NCI-H1694 treated with DMSO at 0.1 percent for 48 hours (cell line): ENCODE measurements around the gene PRAC1.

ENCODE experiments used
- DNase-seq: peaks from one replicate; lab custom pipeline; 2025; lab: John Stamatoyannopoulos, UW

Gene PRAC1

GRCh38 chr17:48722201-48722907 lies at the start of gene PRAC1:
Gene PRAC1, minus strand, starts transcription at chr17:48722518. Its CDS starts 126 bp downstream, at chr17:48722392.
- DNase-seq = no peak

GRCh38 chr17:48770954-48771353 lies 48.6 kb upstream of the PRAC1 start:
- no peak for DNase-seq

- DNase-seq = no peak
Observed at GRCh38 chr17:48769009-48769675, 46.8 kb upstream of the PRAC1 start.

GRCh38 chr17:48767263-48767774 lies 45.0 kb upstream of the PRAC1 start:
- DNase-seq = no peak

DNA sequence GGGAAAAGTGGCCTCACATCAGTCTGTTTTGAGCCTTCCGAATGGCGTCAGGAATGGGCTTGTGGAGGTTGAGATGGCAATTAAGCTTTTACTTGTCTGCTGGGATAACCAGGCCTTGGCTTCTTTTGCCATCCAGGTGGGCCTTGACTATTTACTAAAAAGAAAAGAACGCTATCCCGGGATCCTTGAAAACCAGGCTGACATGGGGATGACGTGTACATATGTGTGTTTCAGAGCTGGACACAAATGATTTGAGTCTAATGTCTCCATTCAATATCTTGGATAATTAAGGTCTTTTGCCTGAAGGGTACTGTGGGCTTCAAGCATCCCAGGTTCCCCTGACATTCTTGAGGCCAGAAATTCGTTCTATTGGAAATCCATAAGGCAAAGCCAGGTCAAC lies 38.8 kb upstream of the PRAC1 start:
- DNase-seq = no peak

- no peak for DNase-seq
Observed at GRCh38 chr17:48760411-48760810, 38.1 kb upstream of the PRAC1 start.

DNA sequence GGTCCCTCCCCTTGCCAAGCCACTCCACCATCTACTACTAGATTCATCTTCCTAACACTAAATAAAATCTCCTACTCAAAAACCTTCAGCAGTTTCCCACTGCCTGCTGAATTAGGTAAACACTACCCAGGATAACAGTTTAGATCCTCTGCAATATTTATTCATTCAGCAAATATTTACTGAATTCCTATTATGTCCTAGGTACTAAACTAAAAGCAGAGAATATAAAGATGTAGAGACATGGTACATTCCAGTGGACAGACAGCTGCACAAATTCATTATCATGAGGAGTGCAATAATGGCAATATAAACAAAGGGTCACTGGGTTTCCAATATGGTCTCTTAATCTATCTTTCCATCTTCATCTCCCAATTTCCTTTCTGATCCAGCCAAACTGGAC lies 37.0 kb upstream of the PRAC1 start:
- DNase-seq = no peak

DNA sequence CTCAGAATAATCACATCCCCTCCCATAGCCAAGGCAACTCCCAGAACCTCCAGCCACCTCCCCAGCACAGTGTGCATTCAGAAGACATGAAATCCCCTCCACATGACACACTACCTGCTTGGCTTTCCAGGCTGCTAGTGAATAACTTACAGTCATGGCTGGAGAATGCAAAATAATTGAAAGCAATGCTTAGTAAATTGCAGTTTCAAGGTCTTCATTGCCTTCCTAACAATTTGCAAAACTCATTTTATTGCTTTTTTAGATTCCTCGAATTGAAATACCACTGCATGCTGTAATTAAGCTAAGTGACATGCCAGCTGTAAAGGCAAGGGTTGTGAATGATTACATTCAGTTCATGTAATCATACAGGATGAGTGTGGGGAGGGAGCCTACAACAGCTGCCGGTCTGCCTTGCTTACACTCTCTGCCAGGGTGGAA lies 35.2 kb upstream of the PRAC1 start:
- DNase-seq = no peak

DNA sequence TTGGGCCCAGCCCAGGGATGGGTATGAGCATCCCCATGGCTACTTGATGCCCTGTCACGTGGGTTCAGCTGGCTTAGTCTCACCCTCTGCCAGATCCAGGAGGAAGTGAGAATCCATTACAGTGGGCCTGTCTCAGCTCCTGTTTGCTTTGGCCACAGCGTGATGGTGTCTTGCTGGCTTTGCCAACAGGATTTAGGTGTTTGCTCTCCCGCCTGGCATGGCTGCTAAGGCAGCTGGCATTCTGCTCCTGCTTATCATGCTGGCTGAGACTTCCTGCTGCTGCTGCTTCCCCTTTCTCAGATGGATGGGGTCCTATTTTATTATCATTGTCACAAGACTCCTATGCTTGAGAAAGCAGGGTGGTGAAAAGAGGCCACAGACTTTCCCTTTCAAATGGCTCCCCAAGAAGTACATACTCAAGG lies 34.5 kb upstream of the PRAC1 start:
- no peak for DNase-seq

DNA sequence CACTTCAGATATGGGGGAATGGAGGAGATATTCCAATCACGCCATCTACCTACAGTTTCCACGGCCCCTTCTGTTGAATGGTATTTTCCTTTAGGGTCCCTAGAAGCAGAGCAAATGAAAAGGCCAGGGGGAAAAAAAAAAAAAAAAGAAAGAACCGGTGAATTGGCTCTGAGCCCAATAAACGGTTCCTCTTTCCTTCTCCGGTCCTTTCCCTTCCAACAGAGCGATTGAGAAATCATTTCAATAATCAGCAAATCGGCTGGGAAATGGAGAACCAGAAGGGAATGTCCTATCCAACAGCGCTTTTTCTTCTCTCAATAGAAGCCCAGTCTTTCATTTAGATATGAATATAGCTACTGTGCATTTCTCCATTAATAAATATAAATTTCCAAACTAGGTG lies 33.0 kb upstream of the PRAC1 start:
- no peak for DNase-seq

GRCh38 chr17:48754500-48755261 lies 32.4 kb upstream of the PRAC1 start:
- DNase-seq = no peak

DNA sequence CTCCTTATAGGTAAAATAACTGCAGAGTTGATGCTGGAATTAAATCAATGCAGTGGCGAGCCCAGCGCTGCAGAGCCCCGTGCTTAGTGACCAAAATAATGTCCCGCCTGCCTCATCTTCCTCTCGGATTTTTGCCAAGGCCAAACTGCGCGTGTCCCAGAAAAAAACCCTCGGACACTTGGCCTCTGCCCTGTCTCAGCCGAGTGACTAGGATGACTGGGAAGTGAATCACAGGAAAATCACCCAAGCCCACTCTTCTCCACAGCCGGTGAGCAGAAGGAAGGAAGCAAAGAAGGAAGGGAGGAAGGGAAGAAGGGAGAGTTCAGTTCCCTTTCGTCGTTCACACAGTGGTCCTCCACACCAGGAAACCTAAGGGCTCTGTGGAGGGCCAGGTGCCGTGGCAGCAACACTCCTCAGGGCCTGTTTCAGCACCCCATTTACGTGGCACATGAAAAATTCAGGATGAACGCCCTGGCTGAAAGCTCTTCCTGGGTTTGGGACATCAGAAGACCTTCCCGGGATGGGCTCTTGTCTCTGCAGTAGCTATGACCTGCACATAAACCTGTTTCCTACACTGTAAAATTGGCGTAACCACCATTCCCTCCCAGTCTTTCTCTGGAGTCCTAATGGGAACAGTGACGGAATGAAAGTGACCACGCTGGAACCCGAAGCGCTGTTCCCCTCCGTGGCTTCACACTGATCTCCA lies 31.6 kb upstream of the PRAC1 start:
- DNase-seq = no peak

DNA sequence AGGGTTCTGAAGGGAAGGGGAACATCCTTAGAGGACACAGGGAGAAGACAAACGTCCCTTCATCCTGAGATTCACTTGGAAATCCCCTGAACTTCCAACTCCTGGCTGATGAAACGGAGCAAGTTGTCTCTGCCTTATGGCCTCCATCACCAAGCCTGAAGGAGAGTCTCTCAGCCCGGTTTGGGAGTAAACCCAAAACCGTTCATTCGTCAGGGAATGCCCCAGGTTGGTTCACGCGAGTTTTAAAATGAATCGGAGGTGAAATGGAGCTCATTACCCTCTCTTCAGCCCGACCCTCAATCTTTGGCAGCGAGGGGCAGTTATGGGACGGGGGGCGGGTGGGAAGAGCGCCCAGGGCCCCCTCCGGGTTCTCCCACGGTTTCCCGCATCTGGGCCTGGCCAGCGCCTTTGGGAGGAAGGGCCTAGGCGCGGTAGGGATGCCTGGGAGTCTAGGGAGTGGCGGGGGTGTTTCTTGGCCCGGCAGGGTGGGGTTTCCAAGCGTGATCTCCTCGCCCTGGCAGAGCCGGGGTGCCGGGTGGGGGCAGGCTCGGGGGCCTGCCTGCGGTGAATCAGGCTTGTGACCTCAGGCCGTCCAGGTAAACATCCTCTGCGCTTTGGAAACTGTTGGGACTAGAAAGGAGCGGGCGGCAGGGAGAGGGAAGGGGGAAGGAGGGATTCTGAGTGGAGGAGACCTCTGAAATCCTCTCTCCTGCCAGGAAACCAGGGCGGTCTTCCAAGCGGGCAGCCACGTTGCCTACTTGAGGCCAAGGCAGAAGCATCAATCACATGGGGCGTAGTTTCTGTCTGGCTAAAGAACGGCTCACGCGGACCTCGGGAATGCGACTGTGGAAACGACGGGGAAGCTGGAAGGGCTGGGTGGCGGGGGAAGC lies 30.3 kb upstream of the PRAC1 start:
- no peak for DNase-seq

DNA sequence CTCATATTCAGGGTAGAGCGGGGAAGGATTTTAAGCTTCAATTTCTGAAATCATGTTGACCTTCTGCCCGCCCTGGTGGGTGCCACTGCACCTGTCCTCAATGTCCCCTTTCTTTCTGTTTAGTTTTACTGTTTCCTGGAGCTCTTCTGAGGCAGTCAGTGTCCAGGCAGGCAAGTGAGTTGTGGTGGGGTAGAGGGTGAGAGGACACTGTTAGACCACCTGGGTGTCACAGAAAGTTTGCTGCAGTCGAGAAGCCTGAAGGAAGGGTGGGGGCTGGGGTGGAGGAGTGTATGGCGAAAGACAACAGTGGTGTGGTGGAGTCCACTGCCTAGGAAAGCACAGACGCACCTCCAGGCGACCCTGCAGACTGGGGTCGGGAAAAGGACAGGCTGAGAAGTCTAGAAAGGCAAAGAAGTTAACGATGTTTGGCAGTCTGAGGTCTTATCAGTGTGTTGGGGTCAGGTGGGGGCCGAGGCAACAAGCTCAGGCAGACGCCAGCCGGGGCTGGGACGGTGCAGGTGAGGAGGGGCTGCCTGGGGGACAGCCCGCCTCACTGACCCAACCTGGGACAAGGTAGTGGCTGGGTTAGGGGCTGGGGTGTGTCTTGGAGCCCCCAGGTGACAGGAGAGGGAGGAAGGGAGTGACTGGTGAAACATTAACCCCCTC lies 29.5 kb upstream of the PRAC1 start:
- DNase-seq = no peak

GRCh38 chr17:48751172-48751571 lies 28.9 kb upstream of the PRAC1 start:
- DNase-seq = no peak

- DNase-seq = no peak
Observed at GRCh38 chr17:48749621-48750553, 27.6 kb upstream of the PRAC1 start.

DNA sequence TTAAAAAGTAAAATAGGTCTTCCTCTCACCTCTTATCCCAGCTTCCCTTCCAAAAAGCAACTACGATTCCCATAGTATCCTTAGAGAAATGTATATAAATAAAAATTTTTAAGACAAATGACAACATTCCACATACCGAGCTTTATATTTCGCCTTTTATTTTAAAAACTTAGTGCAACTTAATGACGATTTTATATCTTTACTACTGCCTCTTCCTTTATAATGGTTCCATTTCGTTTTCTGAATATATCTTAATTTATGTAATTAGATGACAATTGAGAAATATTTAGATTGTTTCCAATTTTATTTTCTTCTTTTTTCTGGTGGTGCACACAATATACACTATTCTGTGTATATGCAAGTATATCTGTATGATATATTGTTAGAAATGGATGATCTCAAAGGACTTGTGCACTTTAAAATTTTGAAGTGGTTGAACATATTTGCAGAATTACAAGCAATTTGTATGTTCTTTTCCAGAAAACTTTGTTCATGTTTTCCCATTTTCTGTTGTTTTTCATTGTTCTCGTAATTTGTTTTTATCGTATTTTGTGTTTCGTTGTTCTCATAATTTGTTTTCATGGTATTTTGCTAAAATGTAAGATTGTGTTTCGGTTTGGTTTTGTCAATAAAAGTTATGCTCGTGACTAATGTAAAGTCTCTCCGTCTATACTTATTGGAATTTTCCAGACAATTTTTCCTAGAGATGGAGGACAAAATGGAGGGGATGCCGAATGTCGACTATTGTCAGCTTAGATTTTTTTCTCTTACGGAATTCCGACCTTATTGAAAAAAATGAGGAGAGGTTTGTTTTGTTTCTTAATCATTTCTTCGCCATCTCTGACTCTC lies 26.6 kb upstream of the PRAC1 start:
- no peak for DNase-seq
